ENCODE measurements around the gene LYPD6. TPM values are rescaled to one million over a fixed set of nuclear protein-coding genes. Genes with fewer than 3 reads are reported as not detected.

Gene LYPD6
- total RNA-seq, 4 donors from 2014 or later, result 0.79 to 1.2 (median 1.1) TPM; not detected in 1

DNA sequence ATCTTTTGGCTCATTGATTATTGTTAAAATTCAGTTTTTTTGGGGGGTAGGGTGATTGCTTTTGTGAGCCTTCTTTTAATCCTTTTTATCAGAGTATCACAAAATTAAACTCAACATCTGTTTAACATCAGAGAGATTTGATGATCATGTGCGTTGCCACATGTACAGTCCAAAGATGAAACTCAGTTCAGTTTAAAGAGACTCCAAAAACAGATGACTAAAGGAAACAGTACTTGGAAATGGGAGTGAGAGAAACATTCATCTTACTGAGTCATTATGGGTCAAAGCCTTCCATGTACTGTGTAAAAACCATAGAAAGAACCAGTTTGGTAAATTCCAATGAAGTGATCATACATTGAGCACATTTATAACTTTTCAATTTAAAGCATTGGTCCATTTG is 53.0 kb downstream of the LYPD6 start:
- H3K4me3 ChIP-seq (ENCODE audit: low read depth, poor library complexity, severe bottlenecking), result no peak overlapping the region
- intact Hi-C loops (cut with DNase I; ENCODE audit: low total_unique reads), result no loop called here
- TF ChIP-seq, protein P1, sequence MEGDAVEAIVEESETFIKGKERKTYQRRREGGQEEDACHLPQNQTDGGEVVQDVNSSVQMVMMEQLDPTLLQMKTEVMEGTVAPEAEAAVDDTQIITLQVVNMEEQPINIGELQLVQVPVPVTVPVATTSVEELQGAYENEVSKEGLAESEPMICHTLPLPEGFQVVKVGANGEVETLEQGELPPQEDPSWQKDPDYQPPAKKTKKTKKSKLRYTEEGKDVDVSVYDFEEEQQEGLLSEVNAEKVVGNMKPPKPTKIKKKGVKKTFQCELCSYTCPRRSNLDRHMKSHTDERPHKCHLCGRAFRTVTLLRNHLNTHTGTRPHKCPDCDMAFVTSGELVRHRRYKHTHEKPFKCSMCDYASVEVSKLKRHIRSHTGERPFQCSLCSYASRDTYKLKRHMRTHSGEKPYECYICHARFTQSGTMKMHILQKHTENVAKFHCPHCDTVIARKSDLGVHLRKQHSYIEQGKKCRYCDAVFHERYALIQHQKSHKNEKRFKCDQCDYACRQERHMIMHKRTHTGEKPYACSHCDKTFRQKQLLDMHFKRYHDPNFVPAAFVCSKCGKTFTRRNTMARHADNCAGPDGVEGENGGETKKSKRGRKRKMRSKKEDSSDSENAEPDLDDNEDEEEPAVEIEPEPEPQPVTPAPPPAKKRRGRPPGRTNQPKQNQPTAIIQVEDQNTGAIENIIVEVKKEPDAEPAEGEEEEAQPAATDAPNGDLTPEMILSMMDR (IDR thresholded peaks at IDR 0.05), result no peak
- TF ChIP-seq POLR2A (IDR thresholded peaks at IDR 0.05), result no peak
- 48 to 80% methylated on average over 1 of the region's 1 CpG for WGBS, 2 donors
- no peak for DNase-seq (ENCODE audit: low spot score in 2 of 2)

GRCh38 chr2:149385350-149385749 is 55.0 kb downstream of the LYPD6 start:
- 38 to 43% methylated on average over 1 of the region's 1 CpG for WGBS, 2 donors
- intact Hi-C loops (cut with DNase I; ENCODE audit: low total_unique reads), result no loop called here
- no peak for DNase-seq (ENCODE audit: low spot score in 2 of 2)
- no peak for TF ChIP-seq POLR2A (IDR thresholded peaks at IDR 0.05)
- TF ChIP-seq, protein P1 (IDR thresholded peaks at IDR 0.05), result no peak
- no peak overlapping the region for H3K4me3 ChIP-seq (ENCODE audit: low read depth, poor library complexity, severe bottlenecking)

- 80 to 88% methylated on average over 2 of the region's 2 CpGs for WGBS, 2 donors
- no peak for TF ChIP-seq POLR2A (IDR thresholded peaks at IDR 0.05)
- TF ChIP-seq, protein P1 (IDR thresholded peaks at IDR 0.05), result no peak
- DNase-seq (ENCODE audit: low spot score in 2 of 2), result no peak
- H3K4me3 ChIP-seq (ENCODE audit: low read depth, poor library complexity, severe bottlenecking), result no peak overlapping the region
- intact Hi-C loops (cut with DNase I; ENCODE audit: low total_unique reads), result no loop called here
Observed at GRCh38 chr2:149387411-149387810, 57.0 kb downstream of the LYPD6 start.

DNA sequence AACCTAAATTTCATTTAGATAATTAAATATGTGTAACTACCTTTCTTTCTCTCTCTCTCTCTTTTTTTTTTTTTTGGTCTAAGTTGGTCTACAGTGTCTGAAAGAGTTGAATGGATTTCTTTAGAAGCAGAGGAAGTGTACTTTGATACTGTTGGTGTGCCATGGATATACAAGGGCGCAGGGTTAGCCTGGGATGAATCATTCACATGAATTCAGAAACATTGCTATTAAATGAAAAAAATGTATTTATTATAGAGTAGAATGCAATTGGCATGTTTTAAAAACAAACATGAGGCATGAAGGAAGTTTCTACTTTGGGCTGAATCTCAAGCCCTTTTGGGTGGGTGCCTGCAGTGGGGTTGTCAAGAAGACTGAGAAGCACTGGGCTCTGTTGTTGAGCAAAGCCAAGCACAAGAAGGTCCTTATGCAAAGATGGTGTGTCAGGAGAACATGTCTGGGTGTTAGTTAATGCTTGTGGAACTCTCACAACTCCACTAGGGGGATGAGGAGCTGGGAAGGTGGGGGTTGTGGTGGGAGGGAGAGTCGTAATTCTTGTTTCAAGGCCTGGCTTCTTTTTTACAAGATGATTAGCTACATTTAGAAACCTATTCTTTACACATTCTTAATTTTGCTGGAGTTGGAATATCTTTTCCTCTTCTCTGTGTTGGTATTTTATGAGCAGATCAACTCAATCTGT is 57.9 kb downstream of the LYPD6 start:
- no peak for DNase-seq (ENCODE audit: low spot score in 2 of 2)
- 40 to 57% methylated on average over 2 of the region's 2 CpGs for WGBS, 2 donors
- no peak for TF ChIP-seq POLR2A (IDR thresholded peaks at IDR 0.05)
- TF ChIP-seq, protein P1 (IDR thresholded peaks at IDR 0.05), result no peak
- intact Hi-C loops (cut with DNase I; ENCODE audit: low total_unique reads), result no loop called here
- no peak overlapping the region for H3K4me3 ChIP-seq (ENCODE audit: low read depth, poor library complexity, severe bottlenecking)

- intact Hi-C loops (cut with DNase I; ENCODE audit: low total_unique reads), result no loop called here
- TF ChIP-seq POLR2A (IDR thresholded peaks at IDR 0.05), result no peak
- TF ChIP-seq, protein P1 (IDR thresholded peaks at IDR 0.05), result no peak
- H3K4me3 ChIP-seq (ENCODE audit: low read depth, poor library complexity, severe bottlenecking), result no peak overlapping the region
- 82 to 87% methylated on average over 6 of the region's 6 CpGs for WGBS, 2 donors
- no peak for DNase-seq (ENCODE audit: low spot score in 2 of 2)
Observed at GRCh38 chr2:149389506-149390167, 59.2 kb downstream of the LYPD6 start.
